B cell (primary cell): ENCODE data around the gene OTOR.

Experiments
- EZH2 ChIP-seq: IDR thresholded peaks from 2 replicates; pipeline ENCODE4 v1.6.1; 2012; ENCODE audit warnings: borderline replicate concordance, low read depth, mild to moderate bottlenecking, moderate library complexity, low read length; ENCODE audit not compliant: insufficient read depth, poor library complexity, severe bottlenecking
- TF ChIP-seq, protein P1 (sequence below): fragments of 200-600 bp; IDR thresholded peaks from one replicate; pipeline ENCODE4 v1.8.0; 2022; ENCODE audit warnings: antibody characterized with exemption, mild to moderate bottlenecking

GRCh38 chr20:16713066-16713465, 35.1 kb upstream of the OTOR start:
- TF ChIP-seq, protein P1, sequence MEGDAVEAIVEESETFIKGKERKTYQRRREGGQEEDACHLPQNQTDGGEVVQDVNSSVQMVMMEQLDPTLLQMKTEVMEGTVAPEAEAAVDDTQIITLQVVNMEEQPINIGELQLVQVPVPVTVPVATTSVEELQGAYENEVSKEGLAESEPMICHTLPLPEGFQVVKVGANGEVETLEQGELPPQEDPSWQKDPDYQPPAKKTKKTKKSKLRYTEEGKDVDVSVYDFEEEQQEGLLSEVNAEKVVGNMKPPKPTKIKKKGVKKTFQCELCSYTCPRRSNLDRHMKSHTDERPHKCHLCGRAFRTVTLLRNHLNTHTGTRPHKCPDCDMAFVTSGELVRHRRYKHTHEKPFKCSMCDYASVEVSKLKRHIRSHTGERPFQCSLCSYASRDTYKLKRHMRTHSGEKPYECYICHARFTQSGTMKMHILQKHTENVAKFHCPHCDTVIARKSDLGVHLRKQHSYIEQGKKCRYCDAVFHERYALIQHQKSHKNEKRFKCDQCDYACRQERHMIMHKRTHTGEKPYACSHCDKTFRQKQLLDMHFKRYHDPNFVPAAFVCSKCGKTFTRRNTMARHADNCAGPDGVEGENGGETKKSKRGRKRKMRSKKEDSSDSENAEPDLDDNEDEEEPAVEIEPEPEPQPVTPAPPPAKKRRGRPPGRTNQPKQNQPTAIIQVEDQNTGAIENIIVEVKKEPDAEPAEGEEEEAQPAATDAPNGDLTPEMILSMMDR, result no peak
- TF ChIP-seq EZH2, result no peak
